Activated CD8-positive, alpha-beta memory T cell treated with anti-CD3 and anti-CD28 coated beads, Interleukin-2, amount 50 U/mL, for 48 hours (primary cell): ENCODE data around the gene STARD13.

Source experiments
- DNase-seq: peaks from one replicate; pipeline ENCODE4 v3.0.0-alpha.2; 2020

Gene STARD13

GRCh38 chr13:33308863-33309262 lies 23.3 kb upstream of the STARD13 start:
- DNase-seq, result no peak

DNA sequence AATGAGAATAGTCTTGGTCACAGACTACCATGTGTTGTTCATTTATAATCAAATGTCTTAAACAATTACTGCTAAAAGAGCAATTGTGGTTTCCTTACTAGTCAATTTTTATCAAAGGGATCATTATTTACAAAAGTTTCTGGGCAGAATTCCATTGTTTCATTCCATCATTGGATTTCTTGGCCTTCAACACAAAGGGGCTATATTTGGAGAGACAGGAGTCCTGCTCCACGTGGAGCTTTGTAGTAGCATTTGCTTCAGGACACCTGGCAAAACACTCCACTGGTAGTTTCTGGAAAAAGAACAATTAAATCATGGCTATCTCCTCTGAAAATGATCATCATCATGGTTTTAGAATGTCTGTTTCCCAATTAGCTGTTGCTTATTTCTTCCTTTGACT lies 22.3 kb upstream of the STARD13 start:
- DNase-seq, result no peak

DNA sequence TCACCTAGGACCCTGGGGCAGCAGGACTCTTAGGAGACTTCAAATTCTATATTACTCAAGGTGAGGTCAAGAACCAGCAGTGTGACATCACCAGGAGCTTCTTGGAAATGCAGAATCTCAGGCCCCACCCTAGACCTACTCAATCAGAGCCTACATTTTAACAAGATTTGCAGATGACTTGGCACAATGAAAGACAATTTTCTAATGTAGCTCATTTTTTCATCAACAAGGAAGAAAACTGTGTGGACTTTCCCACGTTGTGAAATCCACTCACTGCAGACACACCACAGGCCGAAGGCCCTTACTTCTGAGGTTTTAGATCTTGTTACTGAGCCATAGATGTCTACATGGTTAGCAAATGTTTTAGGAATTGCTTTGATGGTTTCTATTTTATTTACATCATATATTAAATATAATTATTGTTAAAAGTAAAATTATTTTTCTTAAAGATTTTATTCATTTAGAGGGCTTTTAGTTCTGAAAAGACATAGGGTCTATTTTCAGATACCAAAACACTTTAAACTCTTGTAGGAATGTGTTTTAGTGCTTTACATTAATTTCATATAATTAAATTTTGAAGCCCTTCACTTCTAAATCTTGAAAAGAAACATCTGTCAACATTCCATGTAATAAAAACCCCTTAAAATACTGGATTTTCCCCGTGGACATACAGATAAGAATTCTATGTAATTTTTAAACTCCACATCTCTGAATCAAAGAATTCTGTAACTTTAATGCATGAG lies 18.5 kb upstream of the STARD13 start:
- no peak for DNase-seq

DNA sequence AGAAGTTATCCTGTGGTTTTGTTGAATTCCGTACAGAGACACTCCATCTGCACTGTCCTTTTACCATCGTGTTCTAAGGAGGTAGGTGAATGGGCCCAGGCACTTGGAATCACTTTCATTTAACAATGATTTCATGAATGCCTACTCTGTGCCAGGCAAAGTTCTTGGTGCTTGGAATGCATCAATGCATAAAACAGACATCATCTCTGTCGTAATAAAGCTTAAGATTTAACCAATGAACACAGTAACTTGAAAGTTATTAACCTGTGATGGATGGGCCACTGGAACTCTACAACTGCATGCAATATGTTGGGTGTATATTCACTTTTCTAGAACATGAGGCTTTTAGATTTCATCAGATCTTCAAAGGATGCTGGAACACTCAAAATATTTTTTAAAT lies 14.1 kb upstream of the STARD13 start:
- no peak for DNase-seq

DNA sequence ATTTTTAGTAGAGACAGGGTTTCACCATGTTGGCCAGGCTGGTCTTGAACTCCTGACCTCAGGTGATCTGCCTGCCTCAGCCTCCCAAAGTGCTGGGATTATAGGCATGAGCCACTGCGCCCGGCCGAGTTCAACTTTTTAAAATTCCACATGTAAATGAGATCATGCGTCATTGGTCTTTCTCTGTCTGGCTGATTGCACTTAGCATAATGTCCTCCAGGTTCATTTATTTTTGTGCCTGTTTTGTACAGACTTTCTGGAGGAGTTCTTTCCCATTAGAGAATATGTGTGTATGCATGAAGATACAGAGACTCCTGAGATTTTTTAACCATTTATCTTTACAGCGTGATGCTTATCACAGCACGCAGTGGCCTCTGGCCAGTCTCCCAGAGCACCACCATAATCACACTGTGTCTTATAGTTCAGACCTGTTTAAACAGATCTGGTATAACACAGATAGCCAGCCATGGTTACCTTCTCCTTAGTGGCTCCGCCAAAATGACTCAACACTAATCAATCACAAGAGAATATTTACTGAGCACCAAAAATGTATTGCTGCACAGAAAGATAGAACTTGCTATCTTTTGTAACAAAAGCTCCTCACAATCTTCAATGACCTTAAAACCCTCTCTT lies 11.4 kb upstream of the STARD13 start:
- no peak for DNase-seq

DNA sequence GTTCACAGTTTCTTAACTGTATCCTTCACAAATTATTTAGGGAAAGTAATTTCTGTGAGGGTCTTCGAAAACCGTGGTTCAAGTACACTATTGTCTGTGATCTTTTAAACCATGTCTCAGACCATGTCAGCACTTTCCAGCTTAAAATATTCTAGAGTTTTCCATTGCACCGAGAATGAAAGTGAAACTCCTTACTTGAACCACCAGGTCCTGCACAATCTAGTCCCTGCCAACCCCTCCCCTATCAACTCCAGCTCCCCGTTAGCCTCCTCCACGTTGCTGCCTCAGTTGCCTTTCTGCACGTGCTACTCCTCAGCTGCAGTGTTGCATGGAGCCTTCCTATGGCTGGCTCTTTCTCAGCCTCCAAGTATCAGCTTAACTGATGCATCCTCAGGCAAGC lies 7.2 kb upstream of the STARD13 start:
- no peak for DNase-seq

DNA sequence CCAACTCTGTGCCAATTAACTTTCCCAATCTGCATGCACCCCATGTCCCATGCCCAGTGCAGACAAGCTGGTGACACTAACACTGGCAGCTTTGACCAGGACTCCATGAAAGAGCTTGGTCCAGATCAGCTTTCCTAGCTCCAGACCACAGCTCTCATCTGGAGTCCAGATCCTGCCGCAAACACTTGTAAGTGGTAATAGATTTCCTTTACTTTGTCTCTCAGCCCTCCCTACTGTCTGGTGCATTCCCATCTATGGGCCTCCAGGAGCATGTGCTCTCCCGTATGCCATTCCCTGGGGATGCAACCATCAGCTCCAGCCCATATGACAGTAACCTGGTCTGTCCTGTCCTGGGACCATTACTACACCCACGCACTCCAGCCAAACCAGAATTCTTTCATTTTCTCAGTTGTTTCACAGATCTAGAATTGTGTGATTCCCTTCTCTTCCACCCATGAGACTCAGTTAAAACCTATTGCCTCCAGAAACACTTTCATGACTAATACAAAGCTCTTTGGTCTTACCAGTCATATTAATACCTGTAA lies 4.9 kb upstream of the STARD13 start:
- DNase-seq, result no peak

- no peak for DNase-seq
Observed at GRCh38 chr13:33289966-33290365, 4.4 kb upstream of the STARD13 start.

DNA sequence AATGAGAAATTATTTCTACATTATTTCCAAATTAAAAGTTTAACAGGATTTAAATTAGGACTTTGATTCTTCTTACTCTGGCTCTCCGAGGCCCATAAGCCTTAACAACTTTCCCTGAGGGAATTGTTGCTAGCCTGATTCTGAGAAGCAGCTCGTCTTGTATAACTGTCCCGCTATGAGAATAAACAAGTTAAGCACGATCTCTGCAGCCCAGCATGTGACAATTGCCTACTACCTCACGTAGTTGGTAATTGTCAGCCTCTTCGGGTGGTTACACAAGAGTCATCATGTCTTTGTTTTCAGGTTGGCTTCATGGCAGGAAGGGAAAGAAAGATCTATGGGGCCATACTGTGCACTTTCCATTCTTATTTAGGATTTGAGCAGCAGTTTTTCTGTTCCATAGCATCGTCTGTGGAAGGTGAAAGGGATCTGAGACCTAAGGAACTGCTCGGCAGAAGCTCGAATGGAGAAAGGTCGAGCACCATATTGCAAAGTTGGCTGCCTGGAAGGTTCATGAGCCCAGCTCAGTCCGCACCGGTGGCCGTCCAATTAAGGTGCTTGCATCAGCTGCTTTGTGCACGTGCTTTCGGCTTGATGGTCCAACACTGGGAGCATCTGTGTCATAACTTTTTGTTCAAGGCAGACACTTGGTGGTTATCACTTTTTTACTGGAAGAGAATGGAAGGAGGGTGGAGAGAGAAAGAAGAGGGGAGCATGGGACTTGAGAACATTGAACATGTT lies 1.8 kb upstream of the STARD13 start:
- no peak for DNase-seq

GRCh38 chr13:33286128-33286527 lies 573 bp upstream of the STARD13 start:
- DNase-seq, result no peak

- no peak for DNase-seq
Observed at GRCh38 chr13:33284916-33285315, 639 bp downstream of the STARD13 start.

GRCh38 chr13:33284031-33284430 lies 1.5 kb downstream of the STARD13 start:
- DNase-seq, result no peak

DNA sequence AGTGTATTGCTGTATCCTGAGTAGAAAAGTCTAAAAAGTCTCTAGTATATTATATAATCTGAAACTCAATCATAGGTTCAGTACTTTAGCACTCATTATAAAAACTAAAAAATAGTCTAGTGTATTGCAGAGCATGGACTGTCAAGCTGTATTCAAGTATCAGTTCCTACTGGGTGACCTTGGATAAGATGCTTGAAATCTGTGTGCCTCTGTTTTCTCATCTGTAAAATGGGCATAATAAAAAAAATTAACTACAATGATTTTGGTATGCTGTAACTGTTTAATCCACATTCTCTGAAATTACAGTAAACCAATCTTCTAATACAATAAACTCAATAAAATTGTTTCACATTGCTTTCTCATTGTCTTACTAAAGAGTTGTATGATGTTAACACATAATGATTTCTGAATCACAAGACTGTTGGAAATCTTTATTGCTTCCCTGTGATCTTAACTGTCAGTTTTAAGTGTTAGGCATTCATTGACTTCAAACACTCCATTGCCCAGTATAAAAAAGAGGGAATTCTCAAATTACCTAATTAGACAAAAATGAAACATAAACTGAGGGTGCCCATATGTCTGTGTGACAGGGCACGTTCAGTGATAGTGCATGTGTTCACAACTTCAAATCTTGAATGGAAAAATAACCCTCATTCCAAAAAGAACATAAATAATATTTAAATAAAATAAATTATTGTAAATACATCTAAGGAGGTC lies 2.2 kb downstream of the STARD13 start:
- DNase-seq, result no peak

- no peak for DNase-seq
Observed at GRCh38 chr13:33281951-33282595, 3.5 kb downstream of the STARD13 start.

DNA sequence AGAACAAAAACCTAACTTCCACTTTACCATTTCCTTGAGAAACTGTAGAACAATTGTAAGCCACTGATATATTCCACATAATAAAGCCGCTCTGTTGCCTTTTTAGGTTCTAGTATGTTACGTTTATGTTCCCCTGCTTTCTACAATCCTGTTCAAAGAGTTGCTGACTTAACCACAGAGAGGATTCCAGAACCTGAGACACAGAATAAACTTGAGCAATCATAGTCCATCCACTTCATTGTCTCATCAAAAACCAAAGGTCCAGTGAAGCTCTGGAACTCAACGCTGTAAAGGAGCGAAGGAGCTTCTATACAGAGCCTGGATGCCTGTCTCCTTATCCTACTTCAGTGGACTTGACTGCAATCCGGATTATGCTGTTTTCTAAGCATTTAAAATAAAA lies 4.6 kb downstream of the STARD13 start:
- DNase-seq, result no peak

DNA sequence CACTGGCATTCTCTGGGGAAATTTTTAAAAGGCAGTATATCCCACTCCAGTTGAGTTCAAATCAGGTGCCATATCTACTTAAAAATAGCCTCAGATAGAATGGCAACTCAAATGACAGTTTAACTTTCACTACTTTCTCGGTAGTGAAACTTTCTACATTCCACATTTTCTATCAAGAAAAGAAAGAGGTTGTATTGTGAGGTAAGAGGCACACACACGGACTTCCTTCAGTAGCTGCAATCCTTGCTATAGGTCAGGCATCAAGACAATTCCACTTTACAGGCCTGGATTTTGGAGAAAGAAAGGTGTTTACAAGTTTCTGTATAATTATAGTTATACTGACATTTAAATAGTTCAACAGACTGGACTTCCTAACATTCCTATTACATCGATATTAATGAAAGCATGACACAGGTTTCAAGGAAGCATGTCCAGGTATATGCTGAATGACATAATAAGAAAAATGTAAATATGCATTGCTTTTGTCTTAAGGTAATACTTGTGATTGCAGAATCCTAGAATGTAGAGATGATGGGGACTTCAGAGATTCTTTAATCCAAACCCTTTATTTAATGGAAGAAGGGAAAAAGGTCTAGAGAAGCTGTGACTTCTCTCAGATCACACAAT lies 5.2 kb downstream of the STARD13 start:
- DNase-seq, result no peak

- no peak for DNase-seq
Observed at GRCh38 chr13:33279414-33280278, 5.9 kb downstream of the STARD13 start.

- no peak for DNase-seq
Observed at GRCh38 chr13:33278913-33279312, 6.6 kb downstream of the STARD13 start.

DNA sequence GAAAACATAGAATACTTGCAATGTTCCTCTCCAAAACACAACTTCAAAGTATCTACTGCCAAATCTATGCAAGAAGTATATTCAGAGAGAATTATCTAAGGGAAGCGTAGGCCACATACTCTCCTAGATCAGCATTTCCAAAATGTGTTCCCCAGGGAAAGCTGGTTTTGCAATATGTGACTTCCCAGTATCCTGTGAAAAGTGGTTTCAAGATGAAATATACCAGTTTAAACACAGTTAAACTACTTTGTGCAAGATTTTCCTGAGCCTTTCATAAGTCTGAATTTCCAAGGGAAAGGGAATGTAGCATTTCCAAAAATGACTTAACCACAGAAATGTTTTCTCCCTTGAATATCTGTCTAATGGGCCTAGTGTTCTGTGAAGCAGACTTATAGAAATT lies 7.6 kb downstream of the STARD13 start:
- no peak for DNase-seq

GRCh38 chr13:33277037-33277740 lies 8.4 kb downstream of the STARD13 start:
- no peak for DNase-seq
